HG02943 (cell line): Measurements from ENCODE around the gene ELFN2.

Experiments used
- ATAC-seq: cut with Tn5 transposase; IDR thresholded peaks from one replicate; pipeline ENCODE4 v1.9.1; 2021; ENCODE audit warnings: mild to moderate bottlenecking, low read depth, moderate library complexity; ENCODE audit not compliant: unreplicated experiment

ELFN2 gene

DNA sequence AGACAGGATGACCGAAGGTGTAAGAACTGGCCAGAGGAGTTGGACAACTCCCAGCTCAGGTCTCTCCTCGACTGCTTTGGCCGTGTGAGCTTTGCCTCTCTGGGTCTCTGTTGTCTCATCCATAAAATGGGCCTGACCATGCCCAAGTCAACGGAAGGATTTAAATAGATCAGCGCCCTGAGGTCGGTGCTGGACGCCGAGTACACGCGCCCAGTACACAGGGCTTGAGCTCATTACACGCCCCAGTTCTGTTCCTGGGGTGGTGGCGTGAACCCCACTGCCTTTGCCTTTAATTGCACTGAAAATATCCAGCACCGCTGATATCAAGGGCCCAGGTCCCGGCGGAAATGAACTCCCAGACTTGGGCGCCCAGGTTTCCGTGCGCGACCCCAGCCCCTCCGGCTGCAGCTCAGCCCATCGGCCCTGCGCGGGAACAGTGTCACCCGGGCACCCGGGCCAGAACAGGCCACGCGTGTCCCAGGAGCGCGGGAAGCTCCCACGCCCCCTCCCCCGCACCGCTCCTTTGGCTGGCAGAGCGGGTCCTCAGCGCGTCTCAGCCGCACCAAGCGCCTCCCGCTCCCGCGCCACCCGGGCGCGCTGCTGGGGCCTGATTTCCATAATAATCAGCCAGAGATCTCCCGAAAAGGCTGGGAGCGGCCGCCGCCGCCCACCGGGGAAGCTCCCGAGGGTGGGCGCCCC lies 102.8 kb downstream of the ELFN2 start:
- ATAC-seq, result no peak

DNA sequence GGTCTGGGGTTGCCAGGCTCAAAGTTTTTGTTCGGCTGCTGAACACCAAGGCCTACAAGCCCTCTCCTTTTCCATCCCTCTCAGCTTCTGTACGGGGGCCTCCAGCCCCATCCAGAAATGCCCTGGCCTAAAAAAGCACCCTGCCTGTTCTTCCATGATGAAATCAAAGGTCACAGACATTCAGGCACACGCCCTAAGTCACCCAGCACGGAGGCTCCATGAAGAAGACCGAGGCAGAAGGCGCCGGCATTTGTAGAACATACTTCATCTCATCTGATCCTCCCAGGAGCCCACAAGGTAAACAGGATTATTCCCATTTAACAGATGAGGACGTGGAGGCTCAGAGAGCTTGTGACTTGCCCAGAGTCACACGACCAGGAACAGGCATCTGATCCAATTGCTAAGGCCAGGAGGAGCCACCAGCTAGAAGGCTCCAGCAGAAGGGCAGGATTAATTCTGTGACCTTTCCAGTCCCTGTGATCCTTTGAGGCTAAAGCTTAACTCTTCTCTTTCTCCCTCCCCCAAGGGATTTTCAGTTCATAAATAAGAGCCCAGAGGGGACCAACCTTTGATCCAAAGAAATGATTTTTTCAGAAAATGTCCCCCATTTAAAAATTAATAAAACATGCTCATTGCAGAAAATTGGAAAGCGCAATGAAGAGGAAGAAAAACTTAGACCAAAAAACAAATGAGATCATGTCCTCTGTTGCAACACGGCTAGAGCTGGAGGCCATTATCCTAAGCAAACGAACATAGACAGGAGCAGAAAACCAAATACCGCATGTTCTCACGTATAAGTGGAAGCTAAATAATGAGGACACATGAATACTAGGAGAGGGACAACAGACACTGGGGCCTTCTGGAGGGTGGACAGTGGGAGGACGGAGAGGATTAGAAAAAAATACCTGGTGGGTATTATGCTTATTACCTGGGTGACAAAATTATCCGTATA lies 106.3 kb downstream of the ELFN2 start:
- ATAC-seq, result no peak

DNA sequence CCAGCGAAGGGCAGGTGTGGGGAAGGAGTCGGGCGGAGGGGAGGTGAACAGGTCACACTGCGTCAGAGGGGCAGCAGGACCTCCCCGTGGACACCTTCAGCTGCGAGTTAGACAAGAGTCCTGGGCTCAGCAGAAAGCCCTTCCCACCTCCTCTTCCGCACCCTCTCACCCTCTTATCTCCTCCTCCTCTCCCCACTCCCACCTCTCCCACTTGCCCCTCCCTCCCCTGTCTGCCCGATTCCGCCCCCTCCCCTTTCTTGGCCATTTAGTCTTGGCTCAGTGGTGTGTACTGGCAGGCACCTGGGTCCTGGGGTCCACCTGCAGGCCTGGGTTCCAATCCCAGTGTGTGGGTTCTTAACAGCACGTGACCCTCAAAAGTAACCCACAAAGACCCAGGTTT lies 107.8 kb downstream of the ELFN2 start:
- ATAC-seq, result no peak

DNA sequence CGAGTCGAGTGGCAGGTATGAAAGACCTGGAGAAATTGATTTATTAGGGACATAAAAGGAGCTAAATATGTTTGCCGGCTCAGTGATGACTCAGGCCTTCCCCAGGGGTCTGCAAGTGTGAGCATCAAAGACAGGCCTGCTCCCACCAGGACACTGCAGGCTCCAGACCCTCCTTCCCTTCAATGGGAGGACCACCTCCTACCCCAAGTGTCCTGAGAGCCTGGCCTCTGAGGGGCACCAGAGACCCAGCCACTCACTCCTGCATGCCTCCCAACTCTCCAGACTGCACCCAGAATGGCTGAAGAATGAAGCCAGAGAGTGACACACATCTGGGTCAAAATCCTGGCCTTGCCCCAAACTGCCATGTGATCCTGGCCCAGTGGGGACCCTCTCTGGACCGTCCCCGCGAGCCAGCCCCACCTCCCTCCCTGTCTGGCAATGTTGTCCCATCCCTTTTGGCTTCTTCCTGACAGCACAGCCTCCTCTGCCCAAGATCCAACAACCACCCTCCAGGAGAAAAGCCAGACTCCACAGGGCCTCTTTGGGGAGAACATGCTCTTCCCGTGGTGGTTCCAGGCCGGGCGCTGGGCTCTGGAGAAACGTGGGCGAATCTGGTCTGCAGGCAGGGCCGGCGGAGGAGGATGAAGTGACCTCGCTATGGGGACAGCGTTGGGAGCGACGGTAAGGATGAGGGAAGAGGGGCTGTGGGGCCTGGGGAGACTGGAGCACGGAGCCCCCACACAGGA lies 108.7 kb downstream of the ELFN2 start:
- no peak for ATAC-seq
